ENCODE results near the gene XRCC2.

Gene XRCC2

GRCh38 chr7:152615031-152615741 is 60.8 kb downstream of the XRCC2 start:
- DNase-seq (ENCODE audit: low read depth in 2 of 2) = no peak

- DNase-seq (ENCODE audit: low read depth in 2 of 2) = no peak
Observed at GRCh38 chr7:152608656-152609055, 67.3 kb downstream of the XRCC2 start.

GRCh38 chr7:152608208-152608607 is 67.7 kb downstream of the XRCC2 start:
- no peak for DNase-seq (ENCODE audit: low read depth in 2 of 2)

- no peak for DNase-seq (ENCODE audit: low read depth in 2 of 2)
Observed at GRCh38 chr7:152607007-152607406, 68.9 kb downstream of the XRCC2 start.

- DNase-seq (ENCODE audit: low read depth in 2 of 2) = no peak
Observed at GRCh38 chr7:152602962-152603361, 73.0 kb downstream of the XRCC2 start.

- DNase-seq (ENCODE audit: low read depth in 2 of 2) = no peak
Observed at GRCh38 chr7:152601305-152601798, 74.6 kb downstream of the XRCC2 start.

- no peak for DNase-seq (ENCODE audit: low read depth in 2 of 2)
Observed at GRCh38 chr7:152600266-152600665, 75.7 kb downstream of the XRCC2 start.

- no peak for DNase-seq (ENCODE audit: low read depth in 2 of 2)
Observed at GRCh38 chr7:152597507-152597906, 78.4 kb downstream of the XRCC2 start.

- DNase-seq (ENCODE audit: low read depth in 2 of 2) = no peak
Observed at GRCh38 chr7:152596824-152597223, 79.1 kb downstream of the XRCC2 start.
